Loucy (cell line): ENCODE data around the gene LDLRAD4.

Experiments used
- H2AFZ ChIP-seq: fragments of 200-600 bp; sonication (generic); 2 replicates; pipeline ENCODE4 v1.6.0; 2016; ENCODE audit warnings: antibody characterized with exemption, mild to moderate bottlenecking, low read length, moderate library complexity
- H3F3A ChIP-seq: fragments of 200-600 bp; 2 replicates; pipeline ENCODE4 v1.6.0; 2016; ENCODE audit warnings: antibody characterized with exemption, low read depth, mild to moderate bottlenecking
- H3K27me3 ChIP-seq: fragments of 200-600 bp; sonication (generic); 2 replicates; pipeline ENCODE4 v1.6.1; 2014; ENCODE audit warnings: low read length, mild to moderate bottlenecking; ENCODE audit not compliant: insufficient read depth, poor library complexity, severe bottlenecking
- H3K36me3 ChIP-seq: fragments of 200-600 bp; sonication (generic); 2 replicates; pipeline ENCODE4 v1.6.1; 2016; ENCODE audit warnings: low read length; ENCODE audit not compliant: insufficient read depth
- H3K4me1 ChIP-seq: fragments of 200-600 bp; sonication (generic); 2 replicates; pipeline ENCODE4 v1.5.1; 2014; ENCODE audit warnings: low read length, mild to moderate bottlenecking; ENCODE audit not compliant: insufficient read depth, poor library complexity, severe bottlenecking
- H3K4me2 ChIP-seq: fragments of 200-600 bp; sonication (generic); 2 replicates; pipeline ENCODE4 v1.6.0; 2014; ENCODE audit warnings: antibody characterized with exemption, low read length, low read depth, mild to moderate bottlenecking; ENCODE audit not compliant: poor library complexity, severe bottlenecking
- H3K4me3 ChIP-seq: fragments of 200-600 bp; sonication (generic); 2 replicates; pipeline ENCODE4 v1.5.1; 2014; ENCODE audit warnings: low read length, mild to moderate bottlenecking, mixed read lengths; ENCODE audit not compliant: poor library complexity, severe bottlenecking
- H3K79me2 ChIP-seq: fragments of 200-600 bp; sonication (generic); 2 replicates; pipeline ENCODE4 v1.6.1; 2014; ENCODE audit warnings: low read length; ENCODE audit not compliant: insufficient read depth
- H3K9ac ChIP-seq: fragments of 200-600 bp; sonication (generic); 2 replicates; pipeline ENCODE4 v1.6.0; 2014; ENCODE audit warnings: mild to moderate bottlenecking, low read depth, low read length, moderate library complexity; ENCODE audit not compliant: poor library complexity, severe bottlenecking
- H3K9me2 ChIP-seq: fragments of 200-600 bp; sonication (generic); replicated peaks from 2 replicates; pipeline ENCODE4 v1.6.1; 2016; ENCODE audit warnings: low read depth, low read length, mixed read lengths
- H3K9me3 ChIP-seq: fragments of 200-600 bp; sonication (generic); 2 replicates; pipeline ENCODE4 v1.6.1; 2014; ENCODE audit warnings: mild to moderate bottlenecking, antibody characterized with exemption, low read length, low read depth; ENCODE audit not compliant: insufficient read depth
- H4K20me1 ChIP-seq: fragments of 200-600 bp; sonication (generic); 2 replicates; pipeline ENCODE4 v1.6.0; 2014; ENCODE audit warnings: antibody characterized with exemption, low read length, mild to moderate bottlenecking; ENCODE audit not compliant: insufficient read depth, poor library complexity, severe bottlenecking
- CTCF ChIP-seq: fragments of 200-600 bp; sonication (generic); conservative IDR thresholded peaks from 2 replicates; pipeline ENCODE4 v1.5.1; 2014; ENCODE audit warnings: mild to moderate bottlenecking, antibody characterized with exemption, low read length
- EZH2phosphoT487 ChIP-seq: fragments of 200-600 bp; IDR thresholded peaks from 2 replicates; pipeline ENCODE4 v1.6.1; 2018; ENCODE audit warnings: antibody characterized with exemption, mild to moderate bottlenecking, moderate library complexity, borderline replicate concordance

LDLRAD4 gene

GRCh38 chr18:13653746-13654433 lies 435.3 kb downstream of the LDLRAD4 start:
- Histone ChIP-seq H3K36me3 (no peaks in the 10 kb centered on the region), H3K4me1 (no peaks in the 10 kb centered on the region), H3K79me2 (no peaks in the 10 kb centered on the region), H3K9me3 (no peaks in the 10 kb centered on the region), H4K20me1 (no peaks in the 10 kb centered on the region), H3K27me3 (no peaks in the 10 kb centered on the region), H3K9me2 (no peaks in the 10 kb centered on the region), H3K9ac (no peak overlapping the region), H2AFZ (no peak overlapping the region), H3K4me2 (no peak overlapping the region), H3F3A (no peaks in the 10 kb centered on the region), H3K4me3 (no peak overlapping the region)
- TF ChIP-seq CTCF (no peak), EZH2phosphoT487 (no peak)

- H3F3A ChIP-seq: no peaks in the 10 kb centered on the region
- H3K9me2 ChIP-seq: no peaks in the 10 kb centered on the region
- H3K4me3 ChIP-seq: no peak overlapping the region
- no peak overlapping the region for H2AFZ ChIP-seq
- no peak overlapping the region for H3K9ac ChIP-seq
- H3K27me3 ChIP-seq: no peaks in the 10 kb centered on the region
- H3K4me2 ChIP-seq: no peak overlapping the region
- H4K20me1 ChIP-seq: no peaks in the 10 kb centered on the region
- no peaks in the 10 kb centered on the region for H3K36me3 ChIP-seq
- H3K4me1 ChIP-seq: no peaks in the 10 kb centered on the region
- H3K79me2 ChIP-seq: no peaks in the 10 kb centered on the region
- no peaks in the 10 kb centered on the region for H3K9me3 ChIP-seq
- TF ChIP-seq CTCF (no peak), EZH2phosphoT487 (no peak)
Measured at GRCh38 chr18:13657974-13658373, 439.4 kb downstream of the LDLRAD4 start.

GRCh38 chr18:13658436-13659204 lies 440.1 kb downstream of the LDLRAD4 start:
- H2AFZ ChIP-seq: no peak overlapping the region
- H4K20me1 ChIP-seq: no peaks in the 10 kb centered on the region
- H3K4me3 ChIP-seq: no peak overlapping the region
- TF ChIP-seq CTCF: no peak
- no peak for TF ChIP-seq EZH2phosphoT487
- H3K79me2 ChIP-seq: no peaks in the 10 kb centered on the region
- no peaks in the 10 kb centered on the region for H3K4me1 ChIP-seq
- no peaks in the 10 kb centered on the region for H3K27me3 ChIP-seq
- no peaks in the 10 kb centered on the region for H3K9me3 ChIP-seq
- H3K4me2 ChIP-seq: no peak overlapping the region
- no peak overlapping the region for H3K9ac ChIP-seq
- no peaks in the 10 kb centered on the region for H3K9me2 ChIP-seq
- peaks cover 2% of the 10 kb centered on the region; the same call in 1 of the 2 replicates for H3K36me3 ChIP-seq
- no peaks in the 10 kb centered on the region for H3F3A ChIP-seq
